ENCODE data around the gene ENTPD8. TPM values are rescaled to one million over a fixed set of nuclear protein-coding genes. Genes with fewer than 3 reads are reported as not detected.

Gene ENTPD8
- total and polyA plus RNA-seq, 2 donors (not counting 1 experiment from before 2014, with no cell fraction given), result not detected

DNA sequence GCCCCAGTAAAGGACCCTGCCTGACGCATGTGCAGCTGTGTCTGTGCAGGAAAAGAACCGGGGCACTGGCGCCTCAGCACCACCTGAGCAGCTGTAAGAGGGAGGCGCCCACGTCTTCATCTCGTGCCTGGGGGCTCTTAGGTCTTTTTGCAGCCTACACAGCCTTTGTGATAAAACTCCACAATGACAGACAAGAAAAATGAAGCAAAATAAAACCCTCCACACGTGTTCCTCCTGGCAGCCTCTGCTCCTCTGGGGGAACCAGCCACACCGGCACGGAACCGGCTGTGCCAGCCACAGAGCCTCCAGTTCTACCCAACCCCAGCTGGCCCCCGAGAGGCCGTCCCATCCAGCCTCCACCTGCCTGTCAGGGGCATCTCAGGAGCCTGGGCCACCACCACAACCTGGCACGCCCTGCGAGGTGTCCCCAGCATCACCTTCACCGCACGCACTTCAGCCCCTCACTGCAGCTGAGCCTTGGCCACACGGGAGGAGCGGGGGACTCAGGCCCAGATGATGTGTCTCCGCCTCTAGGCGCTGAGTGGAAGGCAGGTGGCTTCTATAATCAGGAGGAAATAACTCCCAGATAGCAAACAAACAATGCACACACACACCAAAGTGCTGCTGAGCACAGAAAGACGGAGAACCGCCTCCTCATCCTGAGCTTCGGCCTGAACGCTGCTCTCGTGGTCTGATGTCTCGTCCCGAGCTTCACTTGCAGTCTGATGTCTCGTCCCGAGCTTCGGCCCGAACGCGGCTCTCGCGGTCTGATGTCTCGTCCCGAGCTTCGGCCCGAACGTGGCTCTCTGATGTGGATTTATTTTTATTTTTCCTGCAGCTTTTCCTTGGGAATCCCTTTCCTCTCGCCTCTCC lies 46.5 kb upstream of the ENTPD8 start:
- Histone ChIP-seq H2AFZ (ENCODE audit: insufficient read depth, low read depth, low read length, poor library complexity, severe bottlenecking) (no peak overlapping the region), H3K79me2 (ENCODE audit: control insufficient read depth, insufficient read depth, low read length) (no peaks in the 10 kb centered on the region), H3K4me2 (replicated peaks; ENCODE audit: low read depth, low read length, poor library complexity, severe bottlenecking) (no peak overlapping the region), H3K27ac (ENCODE audit: low read length in 2 of 2) (no peak overlapping the region), H3K9ac (ENCODE audit: low read length) (no peak overlapping the region), H3K4me3 (ENCODE audit: control extremely low read depth in 1 of 5, extremely low read depth in 1 of 5, insufficient read depth in 1 of 5, low read depth in 2 of 5, low read length in 4 of 5) (no peak overlapping the region), H3K4me1 (ENCODE audit: control insufficient read depth in 2 of 2, insufficient read depth in 2 of 2, low read length in 2 of 2) (no peaks in the 10 kb centered on the region), H3K36me3 (replicated peaks in 1 of 2; ENCODE audit: control extremely low read depth in 1 of 2, control insufficient read depth in 1 of 2, extremely low read depth in 1 of 2, insufficient read depth in 2 of 2, low read length in 1 of 2) (peaks cover 0 to 11% of the 10 kb centered on the region in 2 experiments), H3K27me3 (replicated peaks in 1 of 4; ENCODE audit: control extremely low read depth in 1 of 4, control insufficient read depth in 3 of 4, insufficient read depth in 4 of 4, low read length in 3 of 4) (no peaks in the 10 kb centered on the region), H3K9me3 (ENCODE audit: control extremely low read depth in 1 of 3, control insufficient read depth in 2 of 3, insufficient read depth in 1 of 3, low read length in 2 of 3) (no peaks in the 10 kb centered on the region), H4K20me1 (ENCODE audit: control insufficient read depth, insufficient read depth, low read length, poor library complexity, severe bottlenecking) (no peaks in the 10 kb centered on the region)
- Mint-ChIP-seq H3K27ac (no peak overlapping the region), H3K27me3 (no peaks in the 10 kb centered on the region), H3K9me3 (ENCODE audit: insufficient read depth) (no peaks in the 10 kb centered on the region), H3K4me1 (no peaks in the 10 kb centered on the region), H3K4me3 (no peak overlapping the region)
- no peak for ATAC-seq (ENCODE audit: low read depth)
- intact Hi-C loops (cut with micrococcal nuclease), result no loop called here
- no peak for TF ChIP-seq CTCF (IDR thresholded peaks at IDR 0.05)
- TF ChIP-seq EZH2 (IDR thresholded peaks at IDR 0.05; ENCODE audit: borderline replicate concordance, insufficient read depth, low read depth, low read length, poor library complexity, severe bottlenecking), result no peak
- CTCF ChIA-PET, result no interaction called here
- no peak for DNase-seq
- POLR2A ChIA-PET, result no interaction called here
- 94% methylated on average over 39 of the region's 41 CpGs for WGBS (ENCODE audit: insufficient coverage)

Measured in B cell (primary cell).